Chondrocyte (in vitro differentiated cells): ENCODE results near the gene MTFP1. TPM values are rescaled to one million over a fixed set of nuclear protein-coding genes. Genes with fewer than 3 reads are reported as not detected.

Source experiments
- DNase-seq: peaks from one replicate; pipeline ENCODE4 v3.0.0; 2021; ENCODE audit warnings: mixed read lengths, low spot score
- H3K27ac Mint-ChIP-seq: one replicate; pipeline ENCODE4 v1.8.0; 2021; ENCODE audit warnings: mild to moderate bottlenecking, moderate library complexity, mixed read lengths; ENCODE audit not compliant: unreplicated experiment
- H3K27me3 Mint-ChIP-seq: 2 replicates; pipeline ENCODE4 v1.8.0; 2021; ENCODE audit warnings: low read depth, mixed read lengths
- H3K36me3 Mint-ChIP-seq: 2 replicates; pipeline ENCODE4 v1.8.0; 2021; ENCODE audit warnings: low read depth, mixed read lengths
- H3K4me1 Mint-ChIP-seq: 2 replicates; pipeline ENCODE4 v1.8.0; 2021; ENCODE audit warnings: low read depth, mild to moderate bottlenecking, mixed read lengths
- H3K4me3 Mint-ChIP-seq: one replicate; pipeline ENCODE4 v1.8.0; 2021; ENCODE audit warnings: mild to moderate bottlenecking, moderate library complexity, mixed read lengths; ENCODE audit not compliant: unreplicated experiment
- H3K9me3 Mint-ChIP-seq: 2 replicates; pipeline ENCODE4 v1.8.0; 2021; ENCODE audit warnings: low read depth, mixed read lengths
- CTCF ChIP-seq: fragments of 200-600 bp; sonication (generic); IDR thresholded peaks from 2 replicates; pipeline ENCODE4 v1.5.0; 2021; ENCODE audit warnings: antibody characterized with exemption, mild to moderate bottlenecking, moderate library complexity
- total RNA-seq: library from RNA; stranded (reverse); gene quantifications from 3 replicates; pipeline ENCODE4 v1.2.1, GENCODE V29; 2021

MTFP1 gene
- total RNA-seq, 1 donor from 2014 or later: 12.1 TPM

- Mint-ChIP-seq H3K9me3 (no peaks in the 10 kb centered on the region), H3K27ac (no peak within 1 kb of the TSS), H3K36me3 (peaks cover 2% of the 10 kb centered on the region), H3K27me3 (peaks cover 34% of the 10 kb centered on the region), H3K4me3 (no peak within 1 kb of the TSS), H3K4me1 (no peaks in the 10 kb centered on the region)
- no peak for TF ChIP-seq CTCF
- DNase-seq: peak; percentile 63
Measured at GRCh38 chr22:30471616-30472318, 46.2 kb downstream of the MTFP1 start, which contains the start of gene SEC14L3. TSS of gene SEC14L3 (minus strand) at chr22:30472017. CDS start at chr22:30471958, 59 bp downstream.

- no peaks in the 10 kb centered on the region for H3K9me3 Mint-ChIP-seq
- no peak overlapping the region for H3K4me3 Mint-ChIP-seq
- TF ChIP-seq CTCF: no peak
- peaks cover 36% of the 10 kb centered on the region for H3K27me3 Mint-ChIP-seq
- H3K4me1 Mint-ChIP-seq: no peaks in the 10 kb centered on the region
- peaks cover 2% of the 10 kb centered on the region for H3K36me3 Mint-ChIP-seq
- DNase-seq: peak; percentile 2
- no peak overlapping the region for H3K27ac Mint-ChIP-seq
Measured at GRCh38 chr22:30472994-30473720, 47.6 kb downstream of the MTFP1 start.

- Mint-ChIP-seq H3K27ac (no peak overlapping the region), H3K27me3 (peaks cover 34% of the 10 kb centered on the region)
- TF ChIP-seq CTCF: no peak
Measured at GRCh38 chr22:30474121-30474520, 48.6 kb downstream of the MTFP1 start.

GRCh38 chr22:30474683-30475424, 49.3 kb downstream of the MTFP1 start:
- DNase-seq: peak; percentile 42
- H3K27ac Mint-ChIP-seq: no peak overlapping the region
- H3K4me3 Mint-ChIP-seq: no peak overlapping the region
- H3K9me3 Mint-ChIP-seq: no peaks in the 10 kb centered on the region
- H3K27me3 Mint-ChIP-seq: peaks cover 32% of the 10 kb centered on the region
- no peaks in the 10 kb centered on the region for H3K36me3 Mint-ChIP-seq
- H3K4me1 Mint-ChIP-seq: no peaks in the 10 kb centered on the region
- TF ChIP-seq CTCF: no peak

More at GRCh38 chr22:30474121-30474520, 48.6 kb downstream of the MTFP1 start:
- H3K4me3 Mint-ChIP-seq: no peak overlapping the region
- no peak for DNase-seq
- H3K9me3 Mint-ChIP-seq: no peaks in the 10 kb centered on the region
- H3K4me1 Mint-ChIP-seq: no peaks in the 10 kb centered on the region
- no peaks in the 10 kb centered on the region for H3K36me3 Mint-ChIP-seq

Other genes starting within 250 kb of the MTFP1 start
- gene LIF, start 179.0 kb upstream of the MTFP1 start, total RNA-seq: 18.9 to 21.5 TPM (median 21.3 TPM) in 3 replicates
- not detected in 3 replicates for gene OSM, start 158.9 kb upstream of the MTFP1 start, total RNA-seq
- 12.1 to 18.9 TPM (median 17.0 TPM) in 3 replicates for gene CASTOR1, start 136.3 kb upstream of the MTFP1 start, total RNA-seq
- gene TBC1D10A, start 98.8 kb upstream of the MTFP1 start, total RNA-seq: 24.3 to 28.0 TPM (median 26.9 TPM) in 3 replicates
- 110 to 127 TPM (median 115 TPM) in 3 replicates for gene SF3A1, start 68.9 kb upstream of the MTFP1 start, total RNA-seq
- 2.1 to 3.1 TPM (median 2.3 TPM) in 3 replicates for gene CCDC157, start 68.8 kb upstream of the MTFP1 start, total RNA-seq
- 35.2 to 36.2 TPM (median 36.0 TPM) in 3 replicates for gene RNF215, start 38.4 kb upstream of the MTFP1 start, total RNA-seq
- 15.5 to 39.5 TPM (median 15.6 TPM) in 3 replicates for gene SEC14L2, start 28.8 kb upstream of the MTFP1 start, total RNA-seq
- gene SEC14L3, start 46.2 kb downstream of the MTFP1 start, total RNA-seq: not detected in 3 replicates
- not detected in 3 replicates for gene SEC14L4, start 79.9 kb downstream of the MTFP1 start, total RNA-seq
- 0.77 to 2.0 TPM (median 1.2 TPM) in 3 replicates for gene SEC14L6, start 121.0 kb downstream of the MTFP1 start, total RNA-seq
- gene GAL3ST1, start 148.9 kb downstream of the MTFP1 start, total RNA-seq: 0.82 to 3.9 TPM (median 2.8 TPM) in 3 replicates
- 53.6 to 61.7 TPM (median 56.4 TPM) in 3 replicates for gene PES1, start 166.1 kb downstream of the MTFP1 start, total RNA-seq
- gene TCN2, start 181.4 kb downstream of the MTFP1 start, total RNA-seq: 10.4 to 14.9 TPM (median 11.5 TPM) in 3 replicates
- gene SLC35E4, start 210.0 kb downstream of the MTFP1 start, total RNA-seq: 5.3 to 7.9 TPM (median 7.6 TPM) in 3 replicates
- 7.6 to 9.4 TPM (median 9.0 TPM) in 3 replicates for gene DUSP18, start 242.1 kb downstream of the MTFP1 start, total RNA-seq